Epidermal melanocyte (primary cell): Measurements from ENCODE around the gene CRAT.

Experiments used
- DNase-seq: peaks from one replicate; pipeline ENCODE4 v3.0.0; 2011; ENCODE audit warnings: low spot score; ENCODE audit not compliant: insufficient read length

Gene CRAT

GRCh38 chr9:129093602-129094386, 16.8 kb downstream of the CRAT start:
- DNase-seq, result no peak

- DNase-seq, result no peak
Observed at GRCh38 chr9:129089246-129089645, 21.3 kb downstream of the CRAT start.

GRCh38 chr9:129084087-129084486, 26.5 kb downstream of the CRAT start:
- no peak for DNase-seq

DNA sequence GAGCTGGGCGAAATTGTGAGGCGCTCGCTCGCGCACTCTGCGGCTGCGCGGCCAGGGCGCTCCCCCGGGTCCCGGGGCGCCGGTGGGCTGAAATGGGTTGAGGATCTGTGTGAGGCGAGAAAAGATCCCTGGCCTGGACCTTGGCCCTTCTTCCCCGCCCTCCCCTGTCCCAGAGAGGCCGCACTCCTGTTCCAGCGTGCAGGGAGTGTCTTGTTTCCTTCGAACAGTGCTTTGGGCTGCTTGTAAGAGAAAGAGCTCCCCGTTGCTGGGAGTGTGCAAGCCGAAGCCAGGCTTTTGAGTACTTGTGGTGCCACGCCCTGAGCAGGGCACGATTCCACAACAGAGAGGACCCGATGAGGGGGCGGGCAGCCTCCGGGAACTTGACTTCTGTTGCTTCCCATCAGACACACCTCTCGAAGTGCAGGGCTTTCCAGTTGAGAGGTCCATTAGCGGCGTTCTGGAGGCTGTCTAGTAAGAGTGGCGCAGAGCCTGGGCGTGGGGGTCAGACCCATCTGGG, 29.1 kb downstream of the CRAT start:
- DNase-seq, result peak; percentile 95

DNA sequence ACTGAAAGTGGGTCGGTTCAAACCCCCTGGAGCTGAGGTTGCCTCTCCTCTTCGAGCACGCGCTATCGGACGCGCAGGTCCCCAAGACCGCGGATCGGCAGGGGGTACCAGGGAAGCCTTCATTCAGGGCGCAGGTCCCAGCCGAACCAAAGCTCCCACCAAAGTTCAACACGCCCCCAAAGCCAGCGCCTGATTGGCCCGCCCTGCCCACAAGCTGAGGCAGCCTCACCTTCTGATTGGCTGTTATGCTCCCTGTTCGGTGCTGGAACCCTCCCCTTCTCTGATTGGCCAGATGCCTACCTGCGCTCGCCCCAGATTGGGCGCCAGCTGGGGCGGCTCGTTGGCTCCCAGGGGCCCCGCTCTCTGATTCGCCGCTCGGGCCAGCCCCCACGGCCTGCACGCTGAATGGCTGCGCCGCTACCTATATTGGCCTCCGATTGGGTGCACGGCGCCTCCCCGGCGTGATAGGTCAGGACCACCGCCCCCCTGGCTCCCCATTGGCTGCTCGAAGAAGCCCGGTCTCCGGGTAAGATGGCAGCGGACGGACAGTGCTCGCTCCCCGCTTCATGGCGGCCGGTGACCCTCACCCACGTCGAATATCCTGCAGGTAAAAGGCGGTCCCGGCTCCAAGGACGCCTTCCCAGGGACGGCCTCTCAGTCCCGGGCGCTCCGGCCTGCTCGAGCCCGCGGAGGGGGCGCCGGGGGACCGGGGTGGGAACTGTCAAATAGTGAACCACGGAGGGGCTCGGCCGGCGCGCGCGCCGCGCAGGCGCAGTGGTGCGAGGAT, 29.8 kb downstream of the CRAT start, which contains the start of gene DOLPP1:
Gene DOLPP1 (plus strand): TSS at position 511 of the 787 bp plus-strand sequence. CDS start 21 bp downstream, at position 532.
- DNase-seq, result peak; percentile 99

GRCh38 chr9:129080298-129080600, 30.3 kb downstream of the CRAT start:
- no peak for DNase-seq

DNA sequence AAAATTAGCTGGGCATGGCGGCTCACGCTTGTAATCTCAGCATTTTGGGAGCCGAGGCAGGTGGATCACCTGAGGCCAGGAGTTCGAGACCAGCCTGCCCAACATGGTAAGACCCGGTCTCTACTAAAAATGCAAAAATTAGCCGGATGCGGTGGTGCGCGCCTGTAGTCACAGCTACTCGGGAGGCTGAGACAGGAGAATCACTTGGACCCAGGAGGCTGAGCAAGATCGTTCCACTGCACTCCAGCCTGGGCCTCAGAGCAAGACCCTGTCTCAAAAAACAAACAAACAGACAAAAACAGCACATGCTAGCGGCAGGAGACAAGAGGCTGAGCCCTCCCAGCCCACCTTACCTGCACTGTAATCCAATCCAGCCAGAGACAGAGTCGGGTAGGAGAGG, 30.8 kb downstream of the CRAT start:
- no peak for DNase-seq

- DNase-seq, result no peak
Observed at GRCh38 chr9:129078691-129079503, 31.7 kb downstream of the CRAT start.

DNA sequence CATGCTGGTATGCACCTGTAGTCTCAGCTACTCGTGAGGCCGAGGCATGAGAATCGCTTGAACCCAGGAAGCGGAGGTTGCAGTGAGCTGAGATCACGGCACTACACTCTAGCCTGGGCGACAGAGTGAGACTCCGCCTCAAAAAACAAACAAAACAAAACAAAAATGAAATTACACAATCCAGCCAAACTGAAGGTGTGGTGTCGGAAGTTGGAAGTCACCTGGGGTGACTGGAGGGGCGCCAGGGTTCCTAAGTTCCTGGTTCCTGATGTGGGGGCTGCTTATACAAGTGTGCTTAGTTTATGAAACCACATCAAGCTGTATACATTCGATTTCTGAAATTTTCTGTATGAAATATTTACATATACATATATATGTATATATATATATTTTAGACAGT, 33.4 kb downstream of the CRAT start:
- no peak for DNase-seq

DNA sequence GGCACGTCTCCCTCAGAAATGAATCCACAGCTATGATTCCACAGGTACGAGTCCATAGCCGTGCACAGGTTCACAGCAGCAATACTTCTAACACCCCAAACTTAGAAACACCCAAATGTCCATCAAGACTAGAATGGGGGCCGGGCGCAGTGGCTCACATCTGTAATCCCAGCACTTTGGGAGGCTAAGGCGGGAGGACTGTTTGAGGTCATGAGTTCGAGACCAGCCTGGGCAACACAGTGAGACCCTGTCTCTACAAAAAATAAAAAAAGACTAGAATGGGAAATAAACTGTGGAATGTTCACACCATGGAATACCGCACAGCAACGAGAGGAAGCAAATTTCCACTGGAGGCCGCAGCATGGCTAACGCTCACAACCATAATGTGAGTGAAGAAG, 34.0 kb downstream of the CRAT start:
- no peak for DNase-seq

- no peak for DNase-seq
Observed at GRCh38 chr9:129075996-129076639, 34.5 kb downstream of the CRAT start.

GRCh38 chr9:129074106-129074505, 36.5 kb downstream of the CRAT start:
- DNase-seq, result no peak

DNA sequence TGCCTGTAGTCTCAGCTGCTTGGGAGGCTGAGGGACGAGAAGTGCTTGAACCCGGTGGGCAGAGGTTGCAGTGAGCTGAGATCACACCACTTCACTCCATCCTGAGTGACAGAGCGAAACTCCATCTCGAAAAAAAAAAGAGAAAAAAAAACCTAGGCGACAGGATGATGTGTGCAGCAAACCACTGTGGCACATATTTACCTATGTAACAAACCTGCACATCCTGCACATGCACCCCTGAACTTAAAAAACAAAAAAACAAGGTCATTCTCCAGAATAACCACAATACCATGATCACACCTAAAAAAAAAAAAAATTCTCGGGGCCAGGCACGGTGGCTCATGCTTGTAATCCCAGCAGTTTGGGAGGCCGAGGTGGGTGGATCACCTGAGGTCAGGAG, 37.2 kb downstream of the CRAT start:
- no peak for DNase-seq

DNA sequence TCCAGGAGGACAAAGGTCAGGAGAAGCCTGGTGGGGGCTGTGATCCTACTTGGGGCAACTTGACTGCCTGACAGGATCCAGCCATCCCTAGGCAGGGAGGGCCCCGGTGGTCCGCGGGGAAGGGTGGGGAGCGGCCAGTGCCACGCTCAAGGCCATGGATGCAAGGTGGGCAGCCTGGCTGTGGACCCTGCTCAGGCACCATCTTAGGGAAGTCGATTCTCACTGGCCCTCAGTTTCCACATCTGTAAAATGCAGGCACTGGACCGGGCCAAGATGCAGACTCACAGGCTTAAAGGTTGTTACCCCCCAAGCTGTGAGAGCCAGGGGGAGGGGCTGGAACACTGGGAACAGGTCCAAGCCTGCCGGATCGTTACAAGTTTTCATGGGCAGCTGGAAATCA, 38.4 kb downstream of the CRAT start:
- no peak for DNase-seq

DNA sequence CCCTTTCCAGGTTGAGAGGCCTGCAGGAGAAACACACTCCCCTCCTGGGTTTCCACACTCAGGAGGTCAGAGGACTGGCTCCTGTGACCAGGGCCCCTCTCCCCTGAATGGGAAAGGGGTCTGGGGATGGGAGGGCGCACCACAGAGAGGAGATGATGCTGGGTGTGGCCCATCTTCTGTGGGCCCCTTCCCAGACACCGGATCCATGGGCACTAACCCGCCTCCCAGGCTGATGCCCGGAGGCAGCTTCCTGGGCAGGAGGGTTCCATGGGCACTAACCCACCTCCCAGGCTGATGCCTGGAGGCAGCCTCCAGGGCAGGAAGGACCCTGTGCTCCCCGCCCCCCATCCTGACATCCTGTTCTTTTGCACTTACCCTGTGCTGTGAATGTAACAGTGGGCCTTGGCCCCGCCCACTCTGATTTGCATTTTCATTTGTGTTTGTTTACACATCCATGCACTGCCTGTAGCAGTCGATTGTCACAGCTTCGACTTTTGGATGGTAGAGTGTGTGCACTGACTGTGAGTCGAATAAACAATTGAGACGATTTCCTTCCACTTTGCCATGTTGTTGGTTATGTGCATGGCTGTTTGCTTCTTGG, 39.0 kb downstream of the CRAT start:
- DNase-seq, result no peak

- DNase-seq, result no peak
Observed at GRCh38 chr9:129070696-129071525, 39.7 kb downstream of the CRAT start.

DNA sequence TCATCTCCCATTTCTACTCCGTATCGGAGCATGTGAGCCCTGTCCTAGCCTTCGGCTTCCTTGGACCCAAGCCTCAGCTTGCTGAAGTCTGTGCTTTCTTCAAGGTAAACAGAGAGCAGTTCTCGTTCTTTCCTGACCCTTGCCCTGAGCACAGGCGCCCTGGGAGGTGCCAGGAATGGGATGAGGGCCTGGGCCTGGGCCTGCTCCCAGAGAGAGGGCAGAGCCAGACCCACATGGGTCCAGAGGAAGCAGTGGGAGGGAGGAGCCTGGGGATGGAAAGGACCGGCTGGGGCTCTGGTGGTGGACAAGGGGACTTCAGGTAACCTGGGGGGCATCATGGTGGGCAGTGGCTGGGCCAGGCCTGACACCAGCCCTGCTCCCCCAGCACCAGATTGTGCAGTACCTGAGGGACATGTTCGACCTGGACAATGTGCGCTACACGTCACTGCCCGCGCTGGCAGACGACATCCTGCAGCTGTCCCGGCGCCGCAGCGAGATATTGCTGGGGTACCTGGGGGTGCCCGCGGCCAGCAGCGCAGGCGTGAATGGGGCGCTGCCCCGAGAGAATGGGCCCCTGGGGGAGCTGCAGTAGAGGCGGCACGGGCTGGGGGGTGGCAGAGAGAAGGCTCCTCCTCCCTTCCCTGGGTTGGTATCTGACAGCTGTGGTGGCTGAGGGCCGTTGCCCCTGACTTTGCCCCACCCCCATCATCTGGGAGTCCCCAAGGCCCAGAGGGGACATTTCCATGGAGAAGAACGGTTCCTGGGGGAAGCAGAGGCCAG, 40.5 kb downstream of the CRAT start:
- no peak for DNase-seq

DNA sequence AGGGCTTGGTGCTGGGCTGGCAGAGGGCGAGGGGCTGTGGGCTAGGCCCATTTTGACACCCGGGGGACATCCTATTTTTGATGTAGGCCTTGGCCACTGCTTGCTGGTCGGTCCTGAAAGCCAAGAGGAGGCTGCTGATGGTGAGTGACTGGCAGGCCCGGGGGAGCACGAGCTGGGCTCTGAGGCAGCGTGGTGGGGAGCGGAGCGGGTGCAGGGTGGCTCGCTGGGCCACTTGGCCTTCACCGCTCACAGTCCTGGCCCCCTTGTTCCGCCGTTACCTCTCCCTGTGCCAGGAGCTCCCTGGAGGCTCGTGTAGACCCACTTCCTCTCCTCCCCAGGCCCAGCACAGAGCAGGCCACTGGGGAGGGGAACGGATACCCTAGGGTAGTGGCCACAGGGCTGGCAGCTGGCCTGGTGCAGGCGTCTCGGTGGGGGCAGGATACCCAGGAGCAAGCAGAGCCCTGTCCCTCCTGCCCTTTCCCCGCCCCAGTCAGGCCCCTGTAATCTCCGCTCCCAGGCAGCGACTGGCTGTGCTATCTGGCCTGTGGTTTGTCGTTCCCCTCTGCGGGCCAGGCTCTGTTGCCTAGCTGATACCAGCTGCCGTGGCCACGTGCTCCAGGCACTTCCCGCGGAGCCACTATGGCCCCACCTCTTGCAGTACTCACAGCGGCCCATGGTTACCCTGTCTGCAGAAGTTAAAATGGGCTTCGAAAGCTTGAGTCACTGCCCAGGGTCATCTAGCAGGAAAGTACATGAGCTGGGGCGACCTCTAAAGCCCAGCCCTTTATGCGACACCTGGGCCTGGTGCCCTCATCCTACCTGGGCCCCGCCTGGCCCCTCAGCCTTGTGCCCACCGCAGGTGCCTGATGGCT, 41.4 kb downstream of the CRAT start:
- no peak for DNase-seq
